Neural crest cell (in vitro differentiated cells): ENCODE results near the gene MBOAT1. TPM values are rescaled to one million over a fixed set of nuclear protein-coding genes. Genes with fewer than 3 reads are reported as not detected.

Experiments used
- DNase-seq: peaks from one replicate; pipeline ENCODE4 v3.0.0; 2021; ENCODE audit warnings: low read depth, mixed read lengths, low spot score
- H3K27ac Mint-ChIP-seq: one replicate; pipeline ENCODE4 v1.8.0; 2021; ENCODE audit warnings: mild to moderate bottlenecking, mixed read lengths; ENCODE audit not compliant: unreplicated experiment
- H3K27me3 Mint-ChIP-seq: 2 replicates; pipeline ENCODE4 v1.8.0; 2021; ENCODE audit warnings: low read depth, mild to moderate bottlenecking, mixed read lengths
- H3K36me3 Mint-ChIP-seq: 2 replicates; pipeline ENCODE4 v1.8.0; 2021; ENCODE audit warnings: low read depth, mild to moderate bottlenecking, mixed read lengths
- H3K4me1 Mint-ChIP-seq: 2 replicates; pipeline ENCODE4 v1.8.0; 2021; ENCODE audit warnings: mixed read lengths
- H3K4me3 Mint-ChIP-seq: one replicate; pipeline ENCODE4 v1.8.0; 2021; ENCODE audit warnings: mild to moderate bottlenecking, mixed read lengths
- H3K9me3 Mint-ChIP-seq: 2 replicates; pipeline ENCODE4 v1.8.0; 2021; ENCODE audit warnings: mixed read lengths
- CTCF ChIP-seq: fragments of 200-600 bp; sonication (generic); conservative IDR thresholded peaks from 2 replicates; pipeline ENCODE4 v1.5.0; 2021; ENCODE audit warnings: antibody characterized with exemption, mild to moderate bottlenecking
- total RNA-seq: library from RNA; stranded (reverse); gene quantifications from 2 replicates; pipeline ENCODE4 v1.2.1, GENCODE V29; 2021

MBOAT1 gene
- total RNA-seq, 1 donor from 2014 or later, result 11.4 TPM

- Mint-ChIP-seq H3K27ac (no peak overlapping the region), H3K36me3 (peaks cover 20% of the 10 kb centered on the region), H3K4me1 (no peaks in the 10 kb centered on the region), H3K9me3 (peaks cover 29% of the 10 kb centered on the region), H3K27me3 (no peaks in the 10 kb centered on the region), H3K4me3 (no peak overlapping the region)
- TF ChIP-seq CTCF, result no peak
- no peak for DNase-seq
Observed at GRCh38 chr6:20071998-20072397, 140.3 kb downstream of the MBOAT1 start.

DNA sequence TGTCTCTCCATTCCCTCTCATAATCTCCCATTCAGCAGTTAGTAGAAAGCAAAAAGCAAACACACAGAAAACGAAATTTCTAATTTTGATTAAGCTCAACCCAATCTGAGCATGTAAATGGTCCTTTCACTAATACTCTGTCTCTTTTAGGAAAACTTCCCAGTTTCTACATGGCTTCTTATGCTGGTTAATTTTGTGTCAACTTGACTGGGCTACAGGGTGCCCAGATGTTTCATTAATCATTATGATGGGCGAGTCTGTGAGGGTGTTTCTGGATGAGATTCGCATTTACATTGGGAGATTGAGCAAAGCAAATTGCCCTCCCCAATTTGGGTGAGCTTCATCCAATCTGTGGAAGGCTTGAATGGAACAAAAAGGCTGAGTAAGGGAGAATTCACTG lies 142.2 kb downstream of the MBOAT1 start:
- Mint-ChIP-seq H3K9me3 (peaks cover 16% of the 10 kb centered on the region), H3K4me1 (no peaks in the 10 kb centered on the region), H3K27me3 (no peaks in the 10 kb centered on the region), H3K4me3 (no peak overlapping the region), H3K27ac (no peak overlapping the region), H3K36me3 (peaks cover 4% of the 10 kb centered on the region)
- no peak for TF ChIP-seq CTCF
- no peak for DNase-seq

DNA sequence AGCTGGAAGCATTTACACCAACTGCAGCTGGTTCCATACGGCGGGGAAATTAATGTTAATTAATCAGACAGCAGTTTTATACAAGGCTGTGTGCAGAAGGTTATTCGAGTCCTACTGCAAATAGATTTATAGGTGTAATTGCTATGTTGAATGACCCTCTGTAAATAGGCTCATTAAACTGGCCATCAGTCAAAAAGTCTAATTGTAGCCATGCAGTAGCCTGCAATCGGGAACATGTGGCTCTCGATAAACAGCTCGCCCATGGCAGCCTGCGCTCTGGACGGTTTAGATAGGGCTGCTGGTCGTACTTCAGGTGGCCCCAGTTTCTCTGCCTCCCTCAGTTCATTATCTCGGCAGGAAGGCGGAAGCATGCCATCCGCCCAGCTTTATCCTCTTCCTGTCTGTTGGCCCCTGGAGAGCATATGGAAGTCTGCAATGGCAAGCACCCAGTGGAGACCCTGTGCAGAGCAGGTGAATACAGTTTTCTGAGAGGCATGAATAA lies 143.2 kb downstream of the MBOAT1 start:
- Mint-ChIP-seq H3K27me3 (no peaks in the 10 kb centered on the region), H3K27ac (no peak overlapping the region), H3K36me3 (peaks cover 4% of the 10 kb centered on the region), H3K4me3 (no peak overlapping the region), H3K9me3 (peaks cover 14% of the 10 kb centered on the region), H3K4me1 (no peaks in the 10 kb centered on the region)
- no peak for DNase-seq
- no peak for TF ChIP-seq CTCF

DNA sequence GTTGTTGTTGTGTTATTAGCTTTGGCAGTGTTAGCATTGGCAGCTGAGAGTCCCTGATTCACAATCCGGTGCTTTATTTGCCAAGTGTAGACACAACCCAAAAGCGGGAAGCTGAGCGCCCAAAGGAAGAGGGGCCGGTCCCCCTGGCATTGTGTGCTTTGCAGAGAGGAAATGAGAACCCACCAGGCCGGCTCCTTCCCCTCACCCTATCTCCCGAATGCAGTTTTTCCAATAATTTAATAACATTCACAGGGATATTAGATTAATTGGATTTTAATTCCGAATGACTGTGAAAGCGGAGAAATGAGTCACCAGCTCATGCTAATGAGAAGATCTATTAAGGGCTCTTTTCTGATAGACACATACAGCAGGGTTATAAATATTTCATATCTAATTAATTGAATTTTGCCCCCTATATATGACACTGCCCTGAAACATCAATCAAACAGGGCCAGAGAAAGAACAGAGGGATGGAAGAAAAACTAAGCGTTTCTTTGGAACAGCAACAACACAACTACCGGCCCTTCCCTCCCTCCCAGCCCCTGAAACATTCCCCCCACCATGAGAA lies 143.8 kb downstream of the MBOAT1 start:
- no peaks in the 10 kb centered on the region for H3K4me1 Mint-ChIP-seq
- H3K9me3 Mint-ChIP-seq, result peaks cover 14% of the 10 kb centered on the region
- no peak for TF ChIP-seq CTCF
- H3K36me3 Mint-ChIP-seq, result peaks cover 4% of the 10 kb centered on the region
- H3K4me3 Mint-ChIP-seq, result no peak overlapping the region
- no peak for DNase-seq
- no peak overlapping the region for H3K27ac Mint-ChIP-seq
- no peaks in the 10 kb centered on the region for H3K27me3 Mint-ChIP-seq

GRCh38 chr6:20061952-20062351 lies 150.3 kb downstream of the MBOAT1 start:
- no peak for DNase-seq
- Mint-ChIP-seq H3K27ac (no peak overlapping the region), H3K4me3 (no peak overlapping the region), H3K36me3 (no peaks in the 10 kb centered on the region), H3K4me1 (no peaks in the 10 kb centered on the region), H3K9me3 (no peaks in the 10 kb centered on the region), H3K27me3 (no peaks in the 10 kb centered on the region)
- TF ChIP-seq CTCF, result no peak
